Trophoblast cell (in vitro differentiated cells and primary cell): ENCODE data around the gene GHDC.
"Not testable (repeated sequence)": the region's sequence is repeated elsewhere in the genome, so short reads cannot be mapped to it uniquely, and the experiment has no call there.

Experiments
- DNase-seq, 2 donors: peaks; one replicate each; pipeline ENCODE4 v3.0.0-alpha.2; 2016
- H2AFZ ChIP-seq: 2 replicates; pipeline ENCODE4 v1.6.1; 2013; ENCODE audit warnings: low read length, moderate library complexity, mild to moderate bottlenecking; ENCODE audit not compliant: insufficient read depth, poor library complexity
- H2AK5ac ChIP-seq: 2 replicates; pipeline ENCODE4 v1.6.1; 2013; ENCODE audit warnings: mild to moderate bottlenecking, low read length
- H2BK120ac ChIP-seq: 2 replicates; pipeline ENCODE4 v1.6.1; 2013; ENCODE audit warnings: low read length, mild to moderate bottlenecking, moderate library complexity; ENCODE audit not compliant: insufficient read depth, poor library complexity
- H2BK12ac ChIP-seq: 2 replicates; pipeline ENCODE4 v1.6.1; 2013; ENCODE audit warnings: mild to moderate bottlenecking, low read length, moderate library complexity
- H2BK5ac ChIP-seq: 2 replicates; pipeline ENCODE4 v1.6.1; 2013; ENCODE audit warnings: low read length, low read depth, moderate library complexity, mild to moderate bottlenecking; ENCODE audit not compliant: poor library complexity
- H3K14ac ChIP-seq: 2 replicates; pipeline ENCODE4 v1.6.1; 2013; ENCODE audit warnings: mild to moderate bottlenecking, low read length
- H3K18ac ChIP-seq: 2 replicates; pipeline ENCODE4 v1.6.1; 2013; ENCODE audit warnings: mild to moderate bottlenecking, low read length
- H3K23ac ChIP-seq: 2 replicates; pipeline ENCODE4 v1.6.1; 2013; ENCODE audit warnings: low read length
- H3K27ac ChIP-seq: 2 replicates; pipeline ENCODE4 v1.5.1; 2013; ENCODE audit warnings: low read depth, mild to moderate bottlenecking, inconsistent platforms, low read length, moderate library complexity
- H3K27me3 ChIP-seq: 2 replicates; pipeline ENCODE4 v1.6.1; 2013; ENCODE audit warnings: inconsistent platforms, mild to moderate bottlenecking, low read length, moderate library complexity; ENCODE audit not compliant: insufficient read depth
- H3K36me3 ChIP-seq, 2 experiments: 1 replicate in 1 of 2; 2 replicates in 1 of 2; pipeline ENCODE4 v1.6.1; 2013; ENCODE audit warnings: low read length in 2 of 2, mild to moderate bottlenecking in 2 of 2, moderate library complexity in 1 of 2; ENCODE audit not compliant: insufficient read depth in 2 of 2, control insufficient read depth in 1 of 2
- H3K4ac ChIP-seq: 2 replicates; pipeline ENCODE4 v1.6.1; 2013; ENCODE audit warnings: low read depth, mild to moderate bottlenecking, low read length, moderate library complexity
- H3K4me1 ChIP-seq, 2 experiments: 1 replicate in 1 of 2; 2 replicates in 1 of 2; pipeline ENCODE4 v1.6.1; 2013; ENCODE audit warnings: low read length in 2 of 2, mild to moderate bottlenecking in 2 of 2, moderate library complexity in 1 of 2; ENCODE audit not compliant: insufficient read depth in 2 of 2, control insufficient read depth in 1 of 2
- H3K4me2 ChIP-seq: 2 replicates; pipeline ENCODE4 v1.6.1; 2013; ENCODE audit warnings: inconsistent platforms, mild to moderate bottlenecking, low read length, moderate library complexity
- H3K4me3 ChIP-seq: 2 replicates; pipeline ENCODE4 v1.5.1; 2013; ENCODE audit warnings: mild to moderate bottlenecking, low read depth, low read length, inconsistent platforms
- H3K79me1 ChIP-seq: one replicate; pipeline ENCODE4 v1.6.1; 2013; ENCODE audit warnings: low read length
- H3K79me2 ChIP-seq: 2 replicates; pipeline ENCODE4 v1.6.1; 2013; ENCODE audit warnings: low read length, mild to moderate bottlenecking; ENCODE audit not compliant: control insufficient read depth, insufficient read depth, poor library complexity
- H3K9ac ChIP-seq: 2 replicates; pipeline ENCODE4 v1.6.1; 2013; ENCODE audit warnings: mild to moderate bottlenecking, low read length
- H3K9me3 ChIP-seq: 2 replicates; pipeline ENCODE4 v1.6.1; 2013; ENCODE audit warnings: low read depth, mild to moderate bottlenecking, control low read depth, inconsistent platforms, low read length; ENCODE audit not compliant: insufficient read depth
- H4K12ac ChIP-seq: 2 replicates; pipeline ENCODE4 v1.6.1; 2013; ENCODE audit warnings: low read depth, mild to moderate bottlenecking, low read length, moderate library complexity
- H4K8ac ChIP-seq: 2 replicates; pipeline ENCODE4 v1.6.1; 2013; ENCODE audit warnings: low read depth, mild to moderate bottlenecking, low read length, moderate library complexity
- H4K91ac ChIP-seq: one replicate; pipeline ENCODE4 v1.6.1; 2013; ENCODE audit warnings: low read depth, mild to moderate bottlenecking, low read length, moderate library complexity
- WGBS: extraction: QIAGEN DNeasy Blood & Tissue Kit; methylation state at CpG from one replicate; pipeline ENCODE4 v1.1.7; 2013; ENCODE audit warnings: missing lambda C conversion rate; ENCODE audit not compliant: insufficient read length, insufficient coverage; ENCODE audit errors: extremely low coverage; 5-methylcytosine and 5-hydroxymethylcytosine counted together

Gene GHDC

DNA sequence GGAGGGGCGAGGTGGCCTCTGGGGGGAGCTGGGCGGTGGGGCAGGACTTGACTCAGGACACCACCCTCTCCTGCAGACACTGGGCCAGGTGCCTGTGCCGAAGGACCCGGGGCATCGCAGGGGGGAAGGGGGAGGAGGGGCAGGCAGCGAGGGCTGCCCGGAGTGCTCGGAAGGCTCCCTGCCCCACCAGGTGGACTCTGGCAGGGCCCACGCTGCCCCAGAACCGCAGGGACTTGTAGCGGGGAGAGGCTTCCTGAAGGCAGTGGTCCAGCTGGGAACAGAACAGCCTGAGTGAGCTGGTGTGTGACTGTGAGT lies 4.7 kb downstream of the GHDC start:
- no peak for DNase-seq
- H3K4me3 ChIP-seq: no peak overlapping the region
- WGBS: no CpG with 5 or more reads among the region's 11 CpGs

DNA sequence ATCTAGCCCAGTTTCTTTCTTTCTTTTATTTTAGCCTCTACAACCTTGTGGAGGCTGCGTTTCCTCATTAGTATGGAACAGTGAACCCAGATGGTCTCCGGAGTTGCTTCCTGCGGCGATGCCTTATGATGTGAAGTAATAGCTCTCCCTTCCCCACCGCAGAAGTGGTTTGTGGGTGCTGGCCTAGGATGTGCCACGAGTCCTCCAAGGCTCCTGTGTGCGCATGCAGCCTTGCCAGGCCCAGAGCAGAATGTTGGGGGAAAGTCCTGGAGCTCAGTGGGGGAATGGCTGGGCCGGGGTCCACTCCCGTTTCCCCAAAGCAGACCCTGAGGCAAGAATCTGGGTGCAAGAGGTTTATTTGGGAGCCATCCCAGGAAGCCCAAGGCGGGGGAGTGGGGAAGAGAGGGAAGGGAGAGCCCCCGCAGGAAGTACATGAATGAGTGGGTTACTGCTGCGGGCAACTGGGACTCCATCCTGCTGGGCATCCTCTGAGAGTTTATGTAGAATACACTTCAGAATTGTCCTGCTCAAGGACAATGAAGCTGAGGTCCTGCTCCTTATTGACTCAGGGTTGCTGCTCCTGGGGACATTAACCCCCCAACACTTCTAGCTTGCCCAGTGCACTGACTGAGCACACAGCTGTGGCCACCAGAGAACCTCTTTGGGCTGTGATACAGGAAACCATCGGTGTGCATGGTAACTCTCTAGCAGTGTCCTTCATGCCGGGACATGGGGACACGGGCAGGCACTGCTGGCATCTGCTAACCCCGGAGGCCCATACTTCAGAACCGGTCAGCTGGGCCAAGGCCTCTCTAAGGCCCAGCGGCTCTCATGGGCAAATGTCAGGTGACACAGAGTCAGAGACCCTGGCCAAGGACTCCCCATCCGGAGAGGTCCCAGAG lies 5.3 kb downstream of the GHDC start:
- Histone ChIP-seq H3K18ac (no peak overlapping the region), H3K9me3 (no peaks in the 10 kb centered on the region), H3K27me3 (peaks cover 5% of the 10 kb centered on the region), H3K79me2 (no peaks in the 10 kb centered on the region), H2BK5ac (no peak overlapping the region), H3K23ac (no peak overlapping the region), H4K12ac (no peak overlapping the region), H3K4ac (no peak overlapping the region), H3K4me3 (no peak overlapping the region), H3K27ac (no peak overlapping the region), H3K4me1 (peaks cover 5 to 6% of the 10 kb centered on the region in 2 experiments), H3K79me1 (no peaks in the 10 kb centered on the region), H4K8ac (no peak overlapping the region), H3K4me2 (no peak overlapping the region), H3K14ac (no peak overlapping the region), H4K91ac (no peak overlapping the region), H2AK5ac (no peak overlapping the region), H2BK120ac (no peak overlapping the region), H3K36me3 (no peaks in the 10 kb centered on the region), H3K9ac (no peak overlapping the region), H2AFZ (no peak overlapping the region), H2BK12ac (no peak overlapping the region)
- no peak for DNase-seq
- WGBS: no CpG with 5 or more reads among the region's 19 CpGs

More for the DNA sequence above, 4.7 kb downstream of the GHDC start:
- Histone ChIP-seq H2BK120ac (no peak overlapping the region), H4K12ac (no peak overlapping the region), H3K4me2 (no peak overlapping the region), H2AK5ac (no peak overlapping the region), H3K4ac (no peak overlapping the region), H2AFZ (no peak overlapping the region), H3K4me1 (peaks cover 0 to 5% of the 10 kb centered on the region in 2 experiments), H2BK5ac (no peak overlapping the region), H4K91ac (no peak overlapping the region), H3K9ac (no peak overlapping the region), H3K23ac (no peak overlapping the region), H3K14ac (no peak overlapping the region), H3K79me1 (peaks cover 2% of the 10 kb centered on the region), H2BK12ac (no peak overlapping the region), H3K27ac (no peak overlapping the region), H4K8ac (no peak overlapping the region), H3K36me3 (no peaks in the 10 kb centered on the region), H3K9me3 (no peaks in the 10 kb centered on the region), H3K27me3 (peaks cover under 1% of the 10 kb centered on the region), H3K79me2 (no peaks in the 10 kb centered on the region), H3K18ac (no peak overlapping the region)

GRCh38 chr17:42187833-42188232 lies 6.5 kb downstream of the GHDC start:
- Histone ChIP-seq H4K8ac (no peak overlapping the region), H3K79me1 (no peaks in the 10 kb centered on the region), H3K36me3 (no peaks in the 10 kb centered on the region), H2BK12ac (no peak overlapping the region), H3K4me1 (peaks cover 9 to 10% of the 10 kb centered on the region in 2 experiments), H4K12ac (no peak overlapping the region), H3K27me3 (peaks cover 14% of the 10 kb centered on the region), H4K91ac (no peak overlapping the region), H3K4ac (no peak overlapping the region), H3K9me3 (no peaks in the 10 kb centered on the region), H2BK120ac (no peak overlapping the region), H3K23ac (no peak overlapping the region), H3K9ac (no peak overlapping the region), H3K14ac (no peak overlapping the region), H3K18ac (no peak overlapping the region), H2AFZ (no peak overlapping the region), H3K4me2 (no peak overlapping the region), H2BK5ac (no peak overlapping the region), H3K79me2 (no peaks in the 10 kb centered on the region), H3K27ac (no peak overlapping the region), H3K4me3 (no peak overlapping the region), H2AK5ac (no peak overlapping the region)
- no peak for DNase-seq
- no CpG with 5 or more reads among the region's 2 CpGs for WGBS

GRCh38 chr17:42186191-42186590 lies 8.1 kb downstream of the GHDC start:
- not testable (repeated sequence) for H3K23ac ChIP-seq, H3K79me1 ChIP-seq, H3K9me3 ChIP-seq, H2BK5ac ChIP-seq, H2AFZ ChIP-seq, H3K4ac ChIP-seq, H4K91ac ChIP-seq, H3K9ac ChIP-seq, H3K27ac ChIP-seq, H3K79me2 ChIP-seq, H3K36me3 ChIP-seq, H3K4me3 ChIP-seq, H2BK120ac ChIP-seq, H3K4me2 ChIP-seq, H4K12ac ChIP-seq, H3K18ac ChIP-seq, DNase-seq, H2AK5ac ChIP-seq, H4K8ac ChIP-seq, H2BK12ac ChIP-seq, H3K14ac ChIP-seq
- WGBS: no CpG with 5 or more reads among the region's 5 CpGs
- Histone ChIP-seq H3K27me3 (peaks cover 28% of the 10 kb centered on the region), H3K4me1 (peaks cover 9 to 12% of the 10 kb centered on the region in 2 experiments)
